Measurements from ENCODE around the gene DMBX1. TPM values are rescaled to one million over a fixed set of nuclear protein-coding genes. Genes with fewer than 3 reads are reported as not detected.

DMBX1 gene
- total and polyA plus RNA-seq, 4 experiments from 2014 or later, result not detected

DNA sequence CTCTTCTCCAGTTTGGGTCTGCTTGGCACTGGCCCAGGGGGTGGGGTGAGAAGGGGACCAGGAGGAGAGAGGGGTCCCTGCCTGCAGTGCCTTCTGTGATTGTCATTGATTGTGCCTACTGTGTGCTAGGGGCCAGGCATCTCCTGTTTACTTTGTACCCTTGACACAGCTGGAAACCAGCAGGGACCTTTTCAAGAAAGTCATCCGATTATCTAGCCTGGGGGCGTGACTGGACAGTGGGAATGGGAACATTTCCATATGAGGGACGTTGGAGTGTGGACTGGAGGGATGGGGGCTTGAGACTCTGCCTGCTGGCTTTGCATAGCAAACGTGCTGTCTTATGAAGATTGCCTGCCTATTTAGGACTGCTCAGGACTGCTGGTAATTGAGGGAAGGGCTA is 19.8 kb upstream of the DMBX1 start:
- Mint-ChIP-seq H3K4me1 (peaks cover 8 to 10% (median 9%) of the 10 kb centered on the region in 4 donors), H3K9me3 (no peaks in the 10 kb centered on the region), H3K36me3 (no peaks in the 10 kb centered on the region), H3K27ac (peak overlapping the region in 1 of 7 donors; percentile 42), H3K27me3 (peaks cover 19 to 42% of the 10 kb centered on the region in 2 donors), H3K4me3 (no peak overlapping the region)
- H3K27me3 ChIP-seq (ENCODE audit: insufficient read depth, low read length), result peaks cover 19% of the 10 kb centered on the region
- ChIA-PET CTCF (ENCODE audit: partially characterized antibody) (no interaction called here), POLR2A (ENCODE audit: partially characterized antibody) (no interaction called here)
- H3K4me3 ChIP-seq (ENCODE audit: low read length in 2 of 2), result no peak overlapping the region
- no peaks in the 10 kb centered on the region for H3K36me3 ChIP-seq (ENCODE audit: insufficient read depth, low read length)
- peaks cover 4% of the 10 kb centered on the region for H3K4me1 ChIP-seq (ENCODE audit: insufficient read depth, low read length)
- DNase-seq, result no peak
- H3K27ac ChIP-seq (ENCODE audit: low read depth, low read length), result no peak overlapping the region
- H3K9me3 ChIP-seq (ENCODE audit: control insufficient read depth in 1 of 2, low read length in 2 of 2), result no peaks in the 10 kb centered on the region
- intact Hi-C loops (cut with micrococcal nuclease), result no loop called here

DNA sequence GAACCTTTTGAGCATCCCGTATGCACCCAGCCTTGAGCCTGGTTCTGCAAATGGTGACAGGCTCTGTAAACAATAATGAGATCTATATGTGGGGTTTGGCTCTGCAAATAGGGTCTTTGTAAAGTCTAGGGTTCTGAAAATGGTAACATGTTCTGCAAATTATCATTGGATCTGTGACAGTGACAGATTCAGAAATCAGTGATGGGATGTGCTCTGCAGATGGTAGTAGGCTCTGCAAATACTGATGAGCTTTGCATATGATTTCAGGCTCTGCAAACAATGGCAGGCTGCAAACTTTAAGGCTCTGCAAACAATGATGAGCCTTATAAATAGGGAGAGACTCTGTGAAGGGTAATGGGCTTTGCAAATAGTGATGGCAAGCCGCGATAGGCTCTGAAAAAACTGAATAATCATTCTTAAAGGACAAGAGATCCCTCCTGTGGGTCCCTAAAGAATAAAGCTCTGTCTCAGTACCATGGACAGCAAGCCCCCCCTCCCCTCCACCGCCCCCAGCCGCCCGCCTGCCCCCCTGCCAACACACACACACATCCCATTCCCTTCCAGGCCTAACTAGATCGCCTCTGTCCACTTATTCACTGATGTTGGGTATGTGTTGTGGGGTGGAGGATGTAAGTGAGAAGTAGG is 17.7 kb upstream of the DMBX1 start:
- CTCF ChIA-PET (ENCODE audit: partially characterized antibody), result interaction anchor here (1.2 kb wide), 1 partner anchor 22 kb away, joined by 4 read pairs; no protein-coding TSS in a partner anchor
- Histone ChIP-seq H3K36me3 (ENCODE audit: insufficient read depth, low read length) (no peaks in the 10 kb centered on the region), H3K4me3 (ENCODE audit: low read length in 2 of 2) (no peak overlapping the region), H3K27me3 (ENCODE audit: insufficient read depth, low read length) (peaks cover 18% of the 10 kb centered on the region), H3K9me3 (ENCODE audit: control insufficient read depth in 1 of 2, low read length in 2 of 2) (no peaks in the 10 kb centered on the region), H3K4me1 (ENCODE audit: insufficient read depth, low read length) (peaks cover 2% of the 10 kb centered on the region), H3K27ac (ENCODE audit: low read depth, low read length) (no peak overlapping the region)
- POLR2A ChIA-PET (ENCODE audit: partially characterized antibody), result no interaction called here
- Mint-ChIP-seq H3K4me1 (peaks cover 3 to 7% (median 5%) of the 10 kb centered on the region in 4 donors), H3K4me3 (no peak overlapping the region), H3K27me3 (peaks cover 11 to 41% of the 10 kb centered on the region in 2 donors), H3K27ac (no peak overlapping the region), H3K9me3 (no peaks in the 10 kb centered on the region), H3K36me3 (no peaks in the 10 kb centered on the region)
- intact Hi-C loops (cut with micrococcal nuclease), result no loop called here
- DNase-seq, result no peak

DNA sequence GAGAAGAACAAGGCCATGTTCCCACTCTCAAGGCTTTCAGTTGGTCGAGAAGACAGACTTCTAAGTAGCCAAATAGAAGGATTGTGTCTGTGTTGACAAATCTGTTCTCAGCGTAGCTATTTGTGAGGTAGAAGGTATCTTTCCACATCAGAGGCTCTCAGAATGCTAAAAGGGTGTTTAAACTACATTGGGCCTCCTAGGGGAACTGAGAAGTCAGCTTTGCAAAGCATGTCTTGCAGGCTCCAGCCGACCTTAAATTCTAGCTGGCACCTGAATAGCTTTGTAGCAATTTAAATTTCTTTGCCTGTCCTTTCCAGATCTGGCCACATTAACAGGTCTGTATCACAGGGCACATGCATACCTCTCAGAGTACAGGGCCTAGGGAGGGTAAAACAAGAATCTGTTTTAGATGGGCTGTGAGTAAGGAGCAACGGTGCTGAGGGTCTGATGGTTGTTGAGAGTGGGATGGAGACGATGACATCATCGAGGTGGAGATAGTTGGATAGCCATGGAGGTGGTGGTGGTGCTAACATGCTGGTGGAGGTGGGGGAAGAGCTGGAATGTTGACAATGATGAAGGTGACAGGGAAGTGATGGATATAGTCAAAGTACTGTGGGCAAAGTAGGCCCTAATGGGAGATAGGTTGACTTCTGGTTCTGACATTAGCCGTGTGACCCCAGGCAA is 17.0 kb upstream of the DMBX1 start:
- H3K4me1 ChIP-seq (ENCODE audit: insufficient read depth, low read length), result no peaks in the 10 kb centered on the region
- H3K9me3 Mint-ChIP-seq, result no peaks in the 10 kb centered on the region
- no peak overlapping the region for H3K4me3 ChIP-seq (ENCODE audit: low read length in 2 of 2)
- no peak for DNase-seq
- H3K27ac ChIP-seq (ENCODE audit: low read depth, low read length), result no peak overlapping the region
- H3K27me3 Mint-ChIP-seq, result peaks cover 6 to 40% of the 10 kb centered on the region in 2 donors
- ChIA-PET CTCF (ENCODE audit: partially characterized antibody) (interaction anchor here (1.2 to 1.3 kb wide), 2 partner anchors 23 to 25 kb away, joined by 4 read pairs; no protein-coding TSS in a partner anchor), POLR2A (ENCODE audit: partially characterized antibody) (no interaction called here)
- no peaks in the 10 kb centered on the region for H3K9me3 ChIP-seq (ENCODE audit: control insufficient read depth in 1 of 2, low read length in 2 of 2)
- H3K27ac Mint-ChIP-seq, result peak overlapping the region in 1 of 7 donors; percentile 36
- H3K4me3 Mint-ChIP-seq, result no peak overlapping the region
- H3K36me3 ChIP-seq (ENCODE audit: insufficient read depth, low read length), result no peaks in the 10 kb centered on the region
- H3K4me1 Mint-ChIP-seq, result peaks cover 0 to 5% (median under 1%) of the 10 kb centered on the region in 4 donors
- H3K27me3 ChIP-seq (ENCODE audit: insufficient read depth, low read length), result peaks cover 12% of the 10 kb centered on the region
- intact Hi-C loops (cut with micrococcal nuclease), result no loop called here
- H3K36me3 Mint-ChIP-seq, result no peaks in the 10 kb centered on the region

DNA sequence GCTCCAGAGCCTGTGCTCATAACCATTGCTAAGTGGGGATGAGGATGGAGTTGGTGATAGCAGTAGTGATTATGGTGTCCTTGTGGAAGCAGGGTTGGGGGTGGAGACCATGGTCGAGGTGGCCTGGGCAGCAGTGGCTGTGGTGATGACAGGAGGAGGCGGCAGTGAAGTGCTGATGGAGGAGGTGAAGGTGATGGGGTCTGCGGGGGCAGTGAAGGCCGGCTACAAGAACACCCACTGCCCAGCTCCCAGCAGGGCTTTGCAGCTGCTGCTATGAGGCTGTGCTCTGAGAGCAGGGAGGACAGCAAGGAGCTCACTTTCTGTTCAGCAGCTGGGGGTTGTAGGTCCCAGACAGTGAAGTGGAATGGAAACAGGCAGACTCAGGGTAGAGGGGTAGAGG is 15.6 kb upstream of the DMBX1 start:
- no peak for DNase-seq
- no peak overlapping the region for H3K4me3 ChIP-seq (ENCODE audit: low read length in 2 of 2)
- no peaks in the 10 kb centered on the region for H3K36me3 ChIP-seq (ENCODE audit: insufficient read depth, low read length)
- POLR2A ChIA-PET (ENCODE audit: partially characterized antibody), result no interaction called here
- peaks cover under 1% of the 10 kb centered on the region for H3K27me3 ChIP-seq (ENCODE audit: insufficient read depth, low read length)
- CTCF ChIA-PET (ENCODE audit: partially characterized antibody), result no interaction called here
- Mint-ChIP-seq H3K4me1 (peaks cover 0 to 5% (median 0%) of the 10 kb centered on the region in 4 donors), H3K4me3 (no peak overlapping the region), H3K36me3 (no peaks in the 10 kb centered on the region), H3K27me3 (peaks cover 4 to 35% of the 10 kb centered on the region in 2 donors), H3K27ac (no peak overlapping the region), H3K9me3 (no peaks in the 10 kb centered on the region)
- no peak overlapping the region for H3K27ac ChIP-seq (ENCODE audit: low read depth, low read length)
- H3K4me1 ChIP-seq (ENCODE audit: insufficient read depth, low read length), result no peaks in the 10 kb centered on the region
- intact Hi-C loops (cut with micrococcal nuclease), result no loop called here
- no peaks in the 10 kb centered on the region for H3K9me3 ChIP-seq (ENCODE audit: control insufficient read depth in 1 of 2, low read length in 2 of 2)

DNA sequence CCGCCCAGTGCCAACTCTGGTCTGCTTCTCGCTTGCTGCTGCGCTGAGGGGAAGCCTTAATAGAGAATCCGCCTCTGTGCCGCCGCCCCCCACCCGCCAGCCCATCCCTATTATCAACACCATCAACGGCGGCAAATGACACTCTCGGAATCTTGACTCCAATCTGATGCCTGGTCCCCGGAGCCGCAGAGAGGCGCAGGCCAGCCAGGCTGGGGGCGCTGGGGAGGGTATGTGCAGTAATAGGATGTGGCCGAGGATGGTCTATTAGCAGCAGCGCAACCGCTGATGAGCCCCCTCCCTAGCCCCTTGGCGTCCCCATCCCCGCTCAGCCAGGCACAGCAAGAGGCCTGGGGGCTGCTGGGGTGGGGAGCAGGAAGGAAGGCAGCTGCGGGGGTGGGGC is 15.1 kb upstream of the DMBX1 start:
- intact Hi-C loops (cut with micrococcal nuclease), result no loop called here
- DNase-seq, result no peak
- no peaks in the 10 kb centered on the region for H3K36me3 ChIP-seq (ENCODE audit: insufficient read depth, low read length)
- no peaks in the 10 kb centered on the region for H3K9me3 ChIP-seq (ENCODE audit: control insufficient read depth in 1 of 2, low read length in 2 of 2)
- ChIA-PET CTCF (ENCODE audit: partially characterized antibody) (no interaction called here), POLR2A (ENCODE audit: partially characterized antibody) (no interaction called here)
- Mint-ChIP-seq H3K36me3 (no peaks in the 10 kb centered on the region), H3K27me3 (peaks cover 2 to 35% of the 10 kb centered on the region in 2 donors), H3K9me3 (no peaks in the 10 kb centered on the region), H3K27ac (no peak overlapping the region), H3K4me1 (peaks cover 0 to 5% (median 0%) of the 10 kb centered on the region in 4 donors), H3K4me3 (no peak overlapping the region)
- no peaks in the 10 kb centered on the region for H3K4me1 ChIP-seq (ENCODE audit: insufficient read depth, low read length)
- no peaks in the 10 kb centered on the region for H3K27me3 ChIP-seq (ENCODE audit: insufficient read depth, low read length)
- no peak overlapping the region for H3K27ac ChIP-seq (ENCODE audit: low read depth, low read length)
- H3K4me3 ChIP-seq (ENCODE audit: low read length in 2 of 2), result no peak overlapping the region

DNA sequence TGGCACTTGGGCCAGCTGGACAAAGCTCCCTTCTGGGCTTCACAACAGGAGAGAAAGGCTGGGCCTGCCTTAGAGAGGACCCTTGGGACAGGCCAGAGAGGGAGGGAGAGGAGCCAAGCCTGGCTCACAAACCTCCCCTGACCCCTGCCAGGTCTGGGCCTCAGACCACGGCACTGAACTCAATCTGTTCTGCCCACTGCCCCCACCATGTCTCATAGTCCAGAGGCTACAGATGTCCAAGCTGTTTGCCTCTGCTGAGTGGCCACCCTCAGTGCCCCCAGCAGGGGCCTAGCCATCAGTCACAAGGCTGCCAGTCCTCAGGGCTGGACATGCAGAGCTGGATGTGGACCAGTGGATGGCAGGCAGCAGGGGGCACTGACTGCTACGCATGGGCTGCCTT is 13.0 kb upstream of the DMBX1 start:
- CTCF ChIA-PET (ENCODE audit: partially characterized antibody), result interaction anchor here (0.6 to 2.5 kb wide), 7 partner anchors 11 to 249 kb away, joined by 3 to 23 read pairs (median 4); no protein-coding TSS in a partner anchor
- H3K36me3 ChIP-seq (ENCODE audit: insufficient read depth, low read length), result no peaks in the 10 kb centered on the region
- intact Hi-C loops (cut with micrococcal nuclease), result loop anchor here (1.0 kb wide), 3 partner anchors 29 to 249 kb away; no protein-coding TSS in a partner anchor
- POLR2A ChIA-PET (ENCODE audit: partially characterized antibody), result no interaction called here
- no peaks in the 10 kb centered on the region for H3K27me3 ChIP-seq (ENCODE audit: insufficient read depth, low read length)
- DNase-seq, result no peak
- Mint-ChIP-seq H3K4me3 (no peak overlapping the region), H3K9me3 (no peaks in the 10 kb centered on the region), H3K4me1 (peaks cover 0 to 5% (median 0%) of the 10 kb centered on the region in 4 donors), H3K36me3 (no peaks in the 10 kb centered on the region), H3K27ac (no peak overlapping the region), H3K27me3 (peaks cover 6 to 32% of the 10 kb centered on the region in 2 donors)
- H3K4me1 ChIP-seq (ENCODE audit: insufficient read depth, low read length), result no peaks in the 10 kb centered on the region
- no peak overlapping the region for H3K27ac ChIP-seq (ENCODE audit: low read depth, low read length)
- no peak overlapping the region for H3K4me3 ChIP-seq (ENCODE audit: low read length in 2 of 2)
- H3K9me3 ChIP-seq (ENCODE audit: control insufficient read depth in 1 of 2, low read length in 2 of 2), result no peaks in the 10 kb centered on the region

DNA sequence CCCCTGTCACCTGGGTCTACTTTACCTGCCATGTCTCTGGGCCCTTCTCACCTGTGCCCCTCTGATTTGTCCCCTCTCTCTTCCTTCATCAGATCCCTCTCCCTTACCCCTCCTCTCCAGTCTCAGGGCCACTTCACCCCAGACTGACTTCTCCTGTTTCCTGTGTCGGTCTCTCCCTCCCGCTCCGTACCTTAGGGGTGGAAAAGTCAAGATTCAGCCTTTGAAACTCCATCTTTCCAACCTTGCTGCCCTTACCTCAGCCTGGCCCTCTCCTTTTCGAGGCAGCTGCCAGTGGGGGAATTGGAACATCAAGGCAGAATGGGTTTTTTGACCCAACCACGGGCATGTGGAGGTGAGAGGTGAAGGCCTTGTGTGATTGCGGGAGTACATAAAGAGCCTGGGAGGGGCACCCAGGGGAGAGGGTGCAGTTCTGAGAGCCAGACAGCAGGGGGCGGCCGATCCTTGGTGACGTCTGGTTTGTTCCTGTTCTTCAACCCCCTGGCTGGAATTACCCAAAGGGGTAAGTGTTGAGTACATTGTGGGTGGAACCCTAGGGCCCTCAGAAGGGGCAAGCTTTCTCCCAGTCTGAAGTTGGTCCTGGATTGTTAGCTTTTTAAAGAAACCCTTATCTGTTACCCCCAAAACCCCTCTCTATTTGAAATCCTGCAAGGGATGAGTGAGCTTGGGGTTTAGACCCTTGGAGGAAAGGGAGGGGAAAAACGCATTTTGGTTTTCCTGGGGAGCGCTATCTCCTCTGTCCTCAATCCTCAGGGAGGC is 12.3 kb upstream of the DMBX1 start:
- peaks cover 6 to 33% of the 10 kb centered on the region in 2 donors for H3K27me3 Mint-ChIP-seq
- CTCF ChIA-PET (ENCODE audit: partially characterized antibody), result interaction anchor here (0.6 to 2.5 kb wide), 14 partner anchors 10 to 249 kb away, joined by 3 to 23 read pairs (median 4); partner anchors contain the start of gene DMBX1
- POLR2A ChIA-PET (ENCODE audit: partially characterized antibody), result no interaction called here

More for the DNA sequence above, 12.3 kb upstream of the DMBX1 start:
- no peak overlapping the region for H3K4me3 Mint-ChIP-seq
- Histone ChIP-seq H3K4me1 (ENCODE audit: insufficient read depth, low read length) (no peaks in the 10 kb centered on the region), H3K4me3 (ENCODE audit: low read length in 2 of 2) (no peak overlapping the region), H3K9me3 (ENCODE audit: control insufficient read depth in 1 of 2, low read length in 2 of 2) (no peaks in the 10 kb centered on the region), H3K27me3 (ENCODE audit: insufficient read depth, low read length) (no peaks in the 10 kb centered on the region), H3K27ac (ENCODE audit: low read depth, low read length) (no peak overlapping the region), H3K36me3 (ENCODE audit: insufficient read depth, low read length) (no peaks in the 10 kb centered on the region)
- DNase-seq, result peak; percentile 64 to 73 (median 67)
- no peak overlapping the region for H3K27ac Mint-ChIP-seq
- intact Hi-C loops (cut with micrococcal nuclease), result loop anchor here (1.0 kb wide), 3 partner anchors 30 to 248 kb away; no protein-coding TSS in a partner anchor
- H3K36me3 Mint-ChIP-seq, result no peaks in the 10 kb centered on the region
- H3K4me1 Mint-ChIP-seq, result peaks cover 0 to 5% (median 0%) of the 10 kb centered on the region in 4 donors
- H3K9me3 Mint-ChIP-seq, result no peaks in the 10 kb centered on the region
